ENCODE results near the gene DBT.
A peak's percentile ranks its signal among the peaks of the same experiment; 100 is the strongest.
"Not testable (repeated sequence)": the region's sequence is repeated elsewhere in the genome, so short reads cannot be mapped to it uniquely, and the experiment has no call there.

DBT gene

DNA sequence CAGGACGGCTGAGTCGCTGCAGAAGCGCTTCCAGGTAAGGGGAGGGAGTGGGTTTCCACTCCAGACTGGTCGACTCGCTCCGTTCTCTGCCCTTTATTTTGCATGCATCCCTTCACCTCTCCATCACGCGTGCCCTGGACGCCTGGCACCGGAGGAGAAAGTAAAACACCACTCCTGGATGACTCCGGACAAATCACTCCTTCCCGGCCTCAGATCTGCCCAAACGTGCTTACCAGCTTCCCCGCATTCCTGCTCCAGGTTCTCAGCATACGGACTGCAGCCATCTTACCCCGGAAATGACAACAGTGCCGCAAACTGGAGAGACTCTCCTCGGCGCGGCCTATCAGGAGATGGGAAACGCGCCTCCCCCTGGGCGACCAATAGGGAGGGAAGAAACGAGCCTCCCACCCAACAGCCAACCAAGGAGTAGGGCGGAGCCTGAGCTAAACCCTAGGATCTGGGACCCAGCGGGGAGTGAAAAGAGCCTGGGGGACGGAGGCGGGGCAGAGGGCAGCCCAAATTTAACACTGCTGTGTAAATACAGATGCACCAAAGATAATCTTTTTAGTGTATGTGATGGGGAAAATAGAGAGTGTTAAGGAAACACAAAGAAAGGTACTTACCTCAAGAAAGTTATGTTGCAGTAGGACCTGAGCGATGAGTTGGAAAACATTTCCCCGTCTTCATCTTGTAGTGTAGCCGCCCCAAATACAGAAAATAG is at the start of gene DBT:
DBT (minus strand) TSS at position 298 of the 721 bp plus-strand sequence; CDS start at position 284, 14 bp downstream.
- no peaks in the 10 kb centered on the region for H3K9me3 ChIP-seq (ENCODE audit: control insufficient read depth in 1 of 2, low read length in 2 of 2)
- H3K4me1 ChIP-seq (ENCODE audit: control insufficient read depth in 1 of 2, insufficient read depth in 2 of 2, low read length in 2 of 2) = peaks cover 9 to 17% of the 10 kb centered on the region in 2 donors
- H3K36me3 ChIP-seq (ENCODE audit: control insufficient read depth in 1 of 2, insufficient read depth in 2 of 2, low read length in 2 of 2) = no peaks in the 10 kb centered on the region
- peak within 1 kb of the TSS; percentile 85 for H3K27ac ChIP-seq (ENCODE audit: low read length)
- no peaks in the 10 kb centered on the region for H3K27me3 ChIP-seq (ENCODE audit: low read depth, low read length)
- peak within 1 kb of the TSS; percentile 77 to 95 for H3K4me3 ChIP-seq (ENCODE audit: low read depth in 1 of 2, low read length in 2 of 2)

DNA sequence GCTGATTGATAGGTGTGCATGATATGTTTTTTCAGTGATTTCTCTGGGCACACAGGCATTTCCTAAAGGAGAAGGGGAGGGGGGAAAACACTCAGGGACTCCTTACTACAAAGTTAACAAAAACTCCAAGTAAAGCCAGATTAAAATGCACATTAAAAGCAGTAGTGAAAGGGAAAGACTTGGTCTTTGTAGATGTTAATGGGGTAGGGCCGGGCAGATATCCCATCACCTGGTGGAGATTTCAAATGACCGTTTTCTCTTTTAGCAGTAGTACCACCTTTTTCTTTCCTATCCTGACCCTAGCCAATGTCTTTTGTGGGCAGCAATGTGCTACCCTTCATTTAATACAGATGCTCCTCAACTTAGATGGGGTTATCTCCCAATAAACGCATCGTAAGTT is 48.9 kb upstream of the DBT start:
- H3K36me3 ChIP-seq (ENCODE audit: control insufficient read depth in 1 of 2, insufficient read depth in 2 of 2, low read length in 2 of 2) = no peaks in the 10 kb centered on the region
- H3K27me3 ChIP-seq (ENCODE audit: low read depth, low read length) = no peaks in the 10 kb centered on the region
- no peak overlapping the region for H3K4me3 ChIP-seq (ENCODE audit: low read depth in 1 of 2, low read length in 2 of 2)
- no peaks in the 10 kb centered on the region for H3K4me1 ChIP-seq (ENCODE audit: control insufficient read depth in 1 of 2, insufficient read depth in 2 of 2, low read length in 2 of 2)
- no peak overlapping the region for H3K27ac ChIP-seq (ENCODE audit: low read length)
- no peaks in the 10 kb centered on the region for H3K9me3 ChIP-seq (ENCODE audit: control insufficient read depth in 1 of 2, low read length in 2 of 2)

DNA sequence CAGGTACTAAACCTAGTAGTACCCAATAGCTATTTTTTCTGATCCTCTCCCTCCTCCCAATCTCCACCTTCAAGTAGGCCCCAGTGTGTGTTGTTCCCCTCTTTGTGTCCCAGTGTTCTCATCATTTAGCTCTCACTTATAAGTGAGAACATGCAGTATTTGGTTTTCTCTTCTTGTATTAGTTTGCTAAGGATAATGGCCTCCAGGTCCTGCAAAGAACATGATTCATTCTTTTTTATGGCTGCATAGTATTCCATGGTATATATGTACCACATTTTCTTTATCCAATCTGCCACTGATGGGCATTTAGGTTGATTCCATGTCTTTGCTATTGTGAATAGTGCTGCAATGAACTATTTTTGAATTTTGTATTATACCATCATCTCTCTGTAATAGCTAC is 47.4 kb upstream of the DBT start:
- not testable (repeated sequence) for H3K27me3 ChIP-seq (ENCODE audit: low read depth, low read length); H3K4me1 ChIP-seq (ENCODE audit: control insufficient read depth in 1 of 2, insufficient read depth in 2 of 2, low read length in 2 of 2); H3K4me3 ChIP-seq (ENCODE audit: low read depth in 1 of 2, low read length in 2 of 2); H3K36me3 ChIP-seq (ENCODE audit: control insufficient read depth in 1 of 2, insufficient read depth in 2 of 2, low read length in 2 of 2); H3K27ac ChIP-seq (ENCODE audit: low read length); H3K9me3 ChIP-seq (ENCODE audit: control insufficient read depth in 1 of 2, low read length in 2 of 2)

GRCh38 chr1:100296140-100296539 is 46.5 kb upstream of the DBT start:
- no peaks in the 10 kb centered on the region for H3K9me3 ChIP-seq (ENCODE audit: control insufficient read depth in 1 of 2, low read length in 2 of 2)
- no peaks in the 10 kb centered on the region for H3K27me3 ChIP-seq (ENCODE audit: low read depth, low read length)
- H3K27ac ChIP-seq (ENCODE audit: low read length) = no peak overlapping the region
- peaks cover 4 to 5% of the 10 kb centered on the region in 2 donors for H3K36me3 ChIP-seq (ENCODE audit: control insufficient read depth in 1 of 2, insufficient read depth in 2 of 2, low read length in 2 of 2)
- H3K4me3 ChIP-seq (ENCODE audit: low read depth in 1 of 2, low read length in 2 of 2) = no peak overlapping the region
- H3K4me1 ChIP-seq (ENCODE audit: control insufficient read depth in 1 of 2, insufficient read depth in 2 of 2, low read length in 2 of 2) = no peaks in the 10 kb centered on the region

DNA sequence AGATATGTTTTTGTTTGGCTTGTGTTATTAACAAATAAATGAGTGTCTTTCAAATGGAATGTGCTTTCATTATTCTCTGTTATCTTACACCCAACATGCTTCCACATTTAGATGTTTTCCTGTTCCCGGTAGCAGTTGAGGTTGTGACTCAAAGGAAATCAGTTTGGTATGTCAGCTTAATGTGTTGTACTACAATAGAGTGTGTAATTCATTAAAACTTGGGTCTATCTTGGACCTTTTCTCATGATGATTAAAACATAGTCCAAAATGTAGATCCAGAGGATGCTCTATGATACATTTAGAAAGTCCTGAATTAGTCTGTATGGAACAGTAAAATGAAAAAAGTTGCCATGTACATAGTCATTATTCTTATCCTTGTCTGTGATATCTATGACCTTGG is 43.1 kb upstream of the DBT start:
- no peaks in the 10 kb centered on the region for H3K4me1 ChIP-seq (ENCODE audit: control insufficient read depth in 1 of 2, insufficient read depth in 2 of 2, low read length in 2 of 2)
- H3K36me3 ChIP-seq (ENCODE audit: control insufficient read depth in 1 of 2, insufficient read depth in 2 of 2, low read length in 2 of 2) = peaks cover 15 to 22% of the 10 kb centered on the region in 2 donors
- H3K9me3 ChIP-seq (ENCODE audit: control insufficient read depth in 1 of 2, low read length in 2 of 2) = no peaks in the 10 kb centered on the region
- no peaks in the 10 kb centered on the region for H3K27me3 ChIP-seq (ENCODE audit: low read depth, low read length)
- no peak overlapping the region for H3K27ac ChIP-seq (ENCODE audit: low read length)
- no peak overlapping the region for H3K4me3 ChIP-seq (ENCODE audit: low read depth in 1 of 2, low read length in 2 of 2)

DNA sequence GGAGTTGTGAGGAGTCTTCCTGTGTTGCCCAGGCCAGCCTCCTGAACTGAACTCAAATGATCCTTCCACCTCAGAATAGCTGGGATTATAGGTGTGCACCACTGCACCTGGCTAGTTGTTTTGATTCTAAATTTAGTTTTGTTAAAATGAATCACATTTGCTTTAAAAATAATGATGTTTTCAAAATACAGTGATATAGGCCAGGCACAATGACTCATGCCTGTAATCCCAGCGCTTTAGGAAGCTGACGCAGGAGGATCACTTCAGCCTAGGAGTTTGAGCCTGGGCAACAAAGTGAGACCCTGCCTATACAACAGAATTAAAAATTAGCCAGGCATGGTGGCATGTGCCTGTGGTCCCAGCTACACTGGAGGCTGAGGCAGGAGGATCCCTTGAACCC is 40.7 kb upstream of the DBT start:
- Histone ChIP-seq H3K27ac (ENCODE audit: low read length) (no peak overlapping the region), H3K4me1 (ENCODE audit: control insufficient read depth in 1 of 2, insufficient read depth in 2 of 2, low read length in 2 of 2) (no peaks in the 10 kb centered on the region), H3K27me3 (ENCODE audit: low read depth, low read length) (no peaks in the 10 kb centered on the region), H3K4me3 (ENCODE audit: low read depth in 1 of 2, low read length in 2 of 2) (no peak overlapping the region), H3K36me3 (ENCODE audit: control insufficient read depth in 1 of 2, insufficient read depth in 2 of 2, low read length in 2 of 2) (peaks cover 29 to 37% of the 10 kb centered on the region in 2 donors), H3K9me3 (ENCODE audit: control insufficient read depth in 1 of 2, low read length in 2 of 2) (no peaks in the 10 kb centered on the region)

- Histone ChIP-seq H3K27me3 (ENCODE audit: low read depth, low read length) (no peaks in the 10 kb centered on the region), H3K9me3 (ENCODE audit: control insufficient read depth in 1 of 2, low read length in 2 of 2) (no peaks in the 10 kb centered on the region), H3K4me1 (ENCODE audit: control insufficient read depth in 1 of 2, insufficient read depth in 2 of 2, low read length in 2 of 2) (no peaks in the 10 kb centered on the region), H3K36me3 (ENCODE audit: control insufficient read depth in 1 of 2, insufficient read depth in 2 of 2, low read length in 2 of 2) (peaks cover 42 to 46% of the 10 kb centered on the region in 2 donors), H3K27ac (ENCODE audit: low read length) (no peak overlapping the region), H3K4me3 (ENCODE audit: low read depth in 1 of 2, low read length in 2 of 2) (no peak overlapping the region)
Observed at GRCh38 chr1:100287162-100287561, 37.5 kb upstream of the DBT start.

GRCh38 chr1:100284591-100284990 is 35.0 kb upstream of the DBT start:
- Histone ChIP-seq H3K27me3 (ENCODE audit: low read depth, low read length) (no peaks in the 10 kb centered on the region), H3K4me1 (ENCODE audit: control insufficient read depth in 1 of 2, insufficient read depth in 2 of 2, low read length in 2 of 2) (no peaks in the 10 kb centered on the region), H3K4me3 (ENCODE audit: low read depth in 1 of 2, low read length in 2 of 2) (no peak overlapping the region), H3K36me3 (ENCODE audit: control insufficient read depth in 1 of 2, insufficient read depth in 2 of 2, low read length in 2 of 2) (peaks cover 37 to 49% of the 10 kb centered on the region in 2 donors), H3K9me3 (ENCODE audit: control insufficient read depth in 1 of 2, low read length in 2 of 2) (no peaks in the 10 kb centered on the region), H3K27ac (ENCODE audit: low read length) (no peak overlapping the region)

DNA sequence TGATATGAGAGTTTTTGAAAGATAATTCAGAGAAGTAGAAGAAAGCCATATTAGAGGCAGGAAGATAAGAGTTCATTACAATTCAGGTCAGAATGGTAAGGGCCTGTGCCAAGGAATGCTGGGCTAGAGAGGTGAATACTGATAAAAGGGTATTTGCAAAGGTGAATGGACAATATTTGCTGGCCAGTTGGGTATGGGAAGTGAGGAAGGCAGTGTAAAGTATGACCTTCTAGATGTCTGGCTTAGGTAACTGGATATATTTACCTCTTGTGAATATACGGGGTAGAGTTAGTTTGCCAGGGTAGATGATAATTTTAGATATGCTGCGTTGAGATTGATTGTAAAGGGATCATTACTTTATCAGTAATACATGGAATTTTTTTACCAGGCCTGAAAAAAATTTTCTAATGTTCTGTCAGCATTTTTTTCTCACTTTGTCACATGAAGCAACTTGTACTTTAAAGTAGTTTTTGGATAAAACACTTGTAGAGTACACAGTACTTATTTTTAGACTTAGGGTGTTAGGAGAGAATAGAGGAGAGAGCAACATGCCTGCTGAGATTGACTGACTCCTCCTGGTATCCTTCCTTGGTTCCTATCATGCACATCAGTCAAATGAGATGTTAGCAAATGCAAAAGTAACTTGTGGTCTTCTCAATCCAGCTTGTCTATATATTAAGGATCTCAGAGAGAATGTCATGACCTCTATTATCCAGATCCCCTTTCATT is 30.5 kb upstream of the DBT start:
- H3K27me3 ChIP-seq (ENCODE audit: low read depth, low read length) = no peaks in the 10 kb centered on the region
- no peaks in the 10 kb centered on the region for H3K9me3 ChIP-seq (ENCODE audit: control insufficient read depth in 1 of 2, low read length in 2 of 2)
- peaks cover 48 to 58% of the 10 kb centered on the region in 2 donors for H3K36me3 ChIP-seq (ENCODE audit: control insufficient read depth in 1 of 2, insufficient read depth in 2 of 2, low read length in 2 of 2)
- H3K4me1 ChIP-seq (ENCODE audit: control insufficient read depth in 1 of 2, insufficient read depth in 2 of 2, low read length in 2 of 2) = no peaks in the 10 kb centered on the region
- no peak overlapping the region for H3K27ac ChIP-seq (ENCODE audit: low read length)
- H3K4me3 ChIP-seq (ENCODE audit: low read depth in 1 of 2, low read length in 2 of 2) = no peak overlapping the region

DNA sequence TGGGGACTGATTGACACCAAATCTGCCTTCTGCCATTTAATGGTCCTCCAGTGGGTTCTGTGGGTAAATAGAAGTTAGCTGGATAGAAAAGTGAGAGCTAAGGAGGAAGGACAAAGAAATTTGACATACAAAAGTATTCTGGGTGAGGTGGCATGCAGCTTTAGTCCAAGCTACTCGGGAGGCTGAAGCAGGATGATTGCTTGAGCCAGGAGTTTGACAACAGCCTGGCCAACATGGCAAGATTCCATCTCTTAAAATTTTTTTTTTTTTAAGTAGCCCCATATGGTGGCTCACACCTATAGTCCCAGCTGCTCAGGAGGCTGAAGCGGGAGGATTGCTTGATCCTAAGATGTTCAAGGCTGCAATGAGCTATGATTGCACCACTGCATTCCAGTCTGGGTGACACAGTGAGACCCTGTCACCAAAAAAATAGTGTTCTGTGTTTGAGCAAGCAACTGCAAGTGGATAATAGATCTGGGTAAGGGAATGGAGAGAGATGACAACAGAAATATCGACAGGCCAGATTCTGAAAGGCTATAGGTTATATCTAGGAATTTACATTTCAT is 29.8 kb upstream of the DBT start:
- Histone ChIP-seq H3K9me3 (ENCODE audit: control insufficient read depth in 1 of 2, low read length in 2 of 2) (no peaks in the 10 kb centered on the region), H3K4me1 (ENCODE audit: control insufficient read depth in 1 of 2, insufficient read depth in 2 of 2, low read length in 2 of 2) (no peaks in the 10 kb centered on the region), H3K36me3 (ENCODE audit: control insufficient read depth in 1 of 2, insufficient read depth in 2 of 2, low read length in 2 of 2) (peaks cover 48 to 53% of the 10 kb centered on the region in 2 donors), H3K27ac (ENCODE audit: low read length) (no peak overlapping the region), H3K27me3 (ENCODE audit: low read depth, low read length) (no peaks in the 10 kb centered on the region), H3K4me3 (ENCODE audit: low read depth in 1 of 2, low read length in 2 of 2) (no peak overlapping the region)

GRCh38 chr1:100277866-100278265 is 28.2 kb upstream of the DBT start:
- no peaks in the 10 kb centered on the region for H3K9me3 ChIP-seq (ENCODE audit: control insufficient read depth in 1 of 2, low read length in 2 of 2)

More at GRCh38 chr1:100277866-100278265, 28.2 kb upstream of the DBT start:
- peaks cover 62 to 64% of the 10 kb centered on the region in 2 donors for H3K36me3 ChIP-seq (ENCODE audit: control insufficient read depth in 1 of 2, insufficient read depth in 2 of 2, low read length in 2 of 2)
- H3K4me3 ChIP-seq (ENCODE audit: low read depth in 1 of 2, low read length in 2 of 2) = no peak overlapping the region
- H3K4me1 ChIP-seq (ENCODE audit: control insufficient read depth in 1 of 2, insufficient read depth in 2 of 2, low read length in 2 of 2) = no peaks in the 10 kb centered on the region
- no peak overlapping the region for H3K27ac ChIP-seq (ENCODE audit: low read length)
- H3K27me3 ChIP-seq (ENCODE audit: low read depth, low read length) = no peaks in the 10 kb centered on the region
